GM18519 (cell line): ENCODE results near the gene SERPINB12.

Source experiments
- ATAC-seq: cut with Tn5 transposase; IDR thresholded peaks from one replicate; pipeline ENCODE4 v1.9.1; 2021; ENCODE audit warnings: mild to moderate bottlenecking, moderate library complexity; ENCODE audit not compliant: unreplicated experiment, low FRiP score

The SERPINB12 gene

GRCh38 chr18:63592471-63592870, 50.3 kb downstream of the SERPINB12 start:
- no peak for ATAC-seq

- ATAC-seq, result no peak
These were observed 54.8 kb downstream of the SERPINB12 start for GRCh38 chr18:63596964-63597363.

GRCh38 chr18:63603355-63603754, 61.2 kb downstream of the SERPINB12 start:
- ATAC-seq, result no peak

- peak; percentile 99 for ATAC-seq
These were observed 61.6 kb downstream of the SERPINB12 start for GRCh38 chr18:63603772-63604171.

- ATAC-seq, result no peak
These were observed 62.8 kb downstream of the SERPINB12 start for GRCh38 chr18:63604791-63605567.

- no peak for ATAC-seq
These were observed 64.4 kb downstream of the SERPINB12 start for GRCh38 chr18:63606526-63606925.

- ATAC-seq, result no peak
These were observed 71.3 kb downstream of the SERPINB12 start for GRCh38 chr18:63613420-63613819.

- peak; percentile 80 for ATAC-seq
These were observed 75.1 kb downstream of the SERPINB12 start for GRCh38 chr18:63617049-63617914.

GRCh38 chr18:63617915-63618234, 75.7 kb downstream of the SERPINB12 start:
- ATAC-seq, result no peak
